ENCODE data around the gene PPM1A.
A peak's percentile ranks its signal among the peaks of the same experiment; 100 is the strongest.

Gene PPM1A

GRCh38 chr14:60326274-60326673 lies 77.3 kb downstream of the PPM1A start:
- DNase-seq, result no peak

- peak; percentile 28 to 55 for DNase-seq
Observed at GRCh38 chr14:60327447-60328331, 78.7 kb downstream of the PPM1A start.

- no peak for DNase-seq
Observed at GRCh38 chr14:60328583-60328982, 79.6 kb downstream of the PPM1A start.

- no peak for DNase-seq
Observed at GRCh38 chr14:60329274-60329673, 80.3 kb downstream of the PPM1A start.

- peak; percentile 84 to 85 for DNase-seq
Observed at GRCh38 chr14:60331201-60332045, 82.4 kb downstream of the PPM1A start.

- no peak for DNase-seq
Observed at GRCh38 chr14:60332046-60332399, 83.0 kb downstream of the PPM1A start.

GRCh38 chr14:60332869-60333268 lies 83.8 kb downstream of the PPM1A start:
- no peak for DNase-seq

- DNase-seq, result no peak
Observed at GRCh38 chr14:60339571-60339970, 90.5 kb downstream of the PPM1A start.

GRCh38 chr14:60343571-60344071 lies 94.6 kb downstream of the PPM1A start:
- DNase-seq, result no peak

- DNase-seq, result no peak
Observed at GRCh38 chr14:60344751-60345150, 95.7 kb downstream of the PPM1A start.

- no peak for DNase-seq
Observed at GRCh38 chr14:60346706-60347105, 97.7 kb downstream of the PPM1A start.

GRCh38 chr14:60348211-60348610 lies 99.2 kb downstream of the PPM1A start:
- no peak for DNase-seq
